Measurements from ENCODE around the gene SEC23IP. TPM values are rescaled to one million over a fixed set of nuclear protein-coding genes. Genes with fewer than 3 reads are reported as not detected.

The SEC23IP gene
- total RNA-seq: 39.7 and 41.0 TPM in 2 replicates

DNA sequence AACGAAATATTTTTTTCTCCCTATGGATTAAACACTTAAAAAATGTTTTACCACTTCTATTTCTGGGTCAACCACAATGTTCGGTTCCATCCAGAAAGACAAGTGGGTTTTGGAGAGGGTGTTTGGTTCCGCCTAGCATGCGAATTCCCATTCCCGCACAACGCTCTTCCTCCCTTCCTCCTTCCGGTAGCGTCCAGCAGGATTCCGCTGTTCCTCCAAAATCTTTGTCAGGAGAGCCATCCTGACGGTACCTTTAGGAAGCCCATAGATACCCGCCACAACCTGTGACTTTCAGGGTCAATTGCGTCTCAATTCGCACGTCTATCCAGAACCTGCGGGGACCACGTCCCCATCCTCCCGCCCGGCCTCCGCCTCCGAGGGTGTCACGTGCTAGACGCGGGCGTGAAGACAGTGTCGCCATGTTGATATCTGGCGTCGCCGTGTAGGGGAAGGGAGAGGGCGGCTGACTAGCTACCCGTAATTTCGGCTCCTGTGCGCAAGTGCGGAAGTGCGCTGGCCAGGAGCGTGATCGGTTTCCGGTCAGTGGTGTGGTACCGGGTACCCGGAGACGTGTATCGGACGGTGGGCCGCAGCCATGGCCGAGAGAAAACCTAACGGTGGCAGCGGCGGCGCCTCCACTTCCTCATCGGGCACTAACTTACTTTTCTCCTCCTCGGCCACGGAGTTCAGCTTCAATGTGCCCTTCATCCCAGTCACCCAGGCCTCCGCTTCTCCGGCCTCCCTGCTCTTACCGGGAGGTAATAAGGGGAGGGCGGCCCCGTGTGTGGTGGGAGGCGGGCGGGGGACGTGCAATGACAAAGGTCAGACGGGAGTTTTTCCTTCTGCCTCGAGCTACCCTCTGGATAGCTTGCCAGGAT, at the start of gene SEC23IP:
Gene SEC23IP, plus strand, starts transcription at position 543 of the 878 bp plus-strand sequence. Its CDS starts 53 bp downstream, at position 596.

GRCh38 chr10:119872610-119872859, 20.0 kb upstream of the SEC23IP start, which contains the start of gene MCMBP:
TSS of gene MCMBP (minus strand) at chr10:119872843. CDS start at chr10:119872584, 259 bp downstream.

Small RNA genes within 50 kb of the gene (small RNA-seq; reads per million reads assigned to genes)
- gene MIR4682: not detected

Other genes starting within 250 kb of the SEC23IP start
- 14.5 and 15.7 TPM in 2 replicates for gene BAG3, start 241.3 kb upstream of the SEC23IP start, total RNA-seq
- gene INPP5F, start 166.7 kb upstream of the SEC23IP start, total RNA-seq: 11.9 and 13.3 TPM in 2 replicates
- gene MCMBP, start 19.9 kb upstream of the SEC23IP start, total RNA-seq: 48.0 and 49.1 TPM in 2 replicates